ENCODE results near the gene GPAT2. TPM values are rescaled to one million over a fixed set of nuclear protein-coding genes. Genes with fewer than 3 reads are reported as not detected.
"Not testable (repeated sequence)": the region's sequence is repeated elsewhere in the genome, so short reads cannot be mapped to it uniquely, and the experiment has no call there.

Gene GPAT2
- total RNA-seq, 2 experiments from 2014 or later = 12.6 to 14.4 TPM

DNA sequence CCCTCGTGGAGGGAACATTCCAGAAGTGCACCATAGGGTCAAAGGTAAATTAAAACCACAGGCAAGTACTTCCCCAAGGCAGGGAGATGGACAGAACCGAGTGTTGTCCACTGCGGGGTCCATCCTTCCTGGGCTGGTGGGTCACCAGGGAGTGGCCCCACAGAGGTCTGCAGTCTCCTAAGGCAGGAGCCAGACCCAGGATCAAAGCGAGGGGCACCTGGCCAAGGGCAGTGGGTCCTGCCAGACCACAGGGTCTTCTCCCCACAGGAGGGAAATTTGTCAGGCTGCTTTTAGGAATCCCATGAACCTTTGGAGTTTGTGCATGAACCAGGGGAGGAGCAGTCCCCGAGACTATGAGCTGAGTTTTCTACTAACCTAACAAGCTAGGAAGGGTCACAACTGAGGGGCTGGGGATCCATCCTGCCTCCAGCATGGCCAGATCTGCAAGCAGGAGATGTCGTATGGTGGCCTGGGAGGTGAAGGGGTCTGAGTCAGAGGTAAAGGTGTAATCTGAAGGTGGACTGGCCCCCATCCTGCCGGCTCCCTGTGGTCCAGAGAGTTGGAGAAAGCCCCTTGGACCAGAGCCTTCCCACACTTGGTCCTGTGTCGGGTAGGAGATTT, 26.6 kb upstream of the GPAT2 start:
- CTCF ChIA-PET; H3K27ac Mint-ChIP-seq; intact Hi-C loops (cut with micrococcal nuclease); H3K4me3 Mint-ChIP-seq; DNase-seq; H3K9me3 Mint-ChIP-seq; H3K27me3 Mint-ChIP-seq (ENCODE audit: low read depth); H3K36me3 Mint-ChIP-seq (ENCODE audit: low read depth); H3K4me1 Mint-ChIP-seq (ENCODE audit: low read depth): not testable (repeated sequence)

DNA sequence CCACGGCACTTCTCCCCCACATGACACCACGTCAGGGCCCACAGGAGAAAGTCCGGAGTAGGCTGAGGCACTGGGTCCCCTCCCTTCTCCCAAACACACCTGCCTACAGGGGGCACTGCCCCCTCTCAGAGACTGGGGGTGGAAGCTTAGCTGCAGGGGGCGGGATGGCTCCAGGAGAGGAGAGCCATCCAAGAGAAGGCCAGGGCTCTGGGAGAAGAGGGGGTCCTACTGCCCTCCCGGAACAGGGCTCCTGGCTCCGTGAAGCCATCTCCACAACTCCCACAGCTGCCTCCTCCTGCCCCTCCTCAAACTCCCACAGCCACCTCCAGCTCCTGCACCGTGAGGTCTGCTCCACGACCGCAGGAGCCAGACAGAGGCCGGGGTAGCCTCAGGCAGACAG, 25.6 kb upstream of the GPAT2 start:
- H3K27me3 Mint-ChIP-seq (ENCODE audit: low read depth); H3K36me3 Mint-ChIP-seq (ENCODE audit: low read depth); intact Hi-C loops (cut with micrococcal nuclease); H3K4me1 Mint-ChIP-seq (ENCODE audit: low read depth); H3K27ac Mint-ChIP-seq; H3K4me3 Mint-ChIP-seq; H3K9me3 Mint-ChIP-seq; CTCF ChIA-PET; DNase-seq: not testable (repeated sequence)

DNA sequence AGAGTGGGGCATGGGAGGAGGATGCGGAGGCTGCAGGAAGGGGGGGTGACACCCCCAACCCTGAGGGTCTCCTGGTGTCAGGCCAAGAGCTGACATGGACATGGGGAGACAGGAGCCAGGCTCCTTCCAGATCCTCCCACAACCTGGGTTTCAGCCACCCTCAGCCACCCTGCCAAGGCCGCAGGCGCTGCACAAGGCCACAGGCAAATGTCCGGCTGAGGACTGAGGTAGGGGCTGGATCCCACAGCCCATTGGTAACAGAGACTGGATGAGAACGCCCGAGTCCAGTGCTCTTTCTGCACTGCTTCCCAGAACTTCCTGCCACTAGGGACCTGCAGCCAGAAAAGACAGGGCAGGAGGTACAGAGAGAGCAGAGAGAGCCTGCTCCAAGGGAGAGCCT, 24.7 kb upstream of the GPAT2 start:
- DNase-seq; H3K9me3 Mint-ChIP-seq; H3K4me3 Mint-ChIP-seq; intact Hi-C loops (cut with micrococcal nuclease); CTCF ChIA-PET; H3K27ac Mint-ChIP-seq; H3K27me3 Mint-ChIP-seq (ENCODE audit: low read depth); H3K36me3 Mint-ChIP-seq (ENCODE audit: low read depth); H3K4me1 Mint-ChIP-seq (ENCODE audit: low read depth): not testable (repeated sequence)

DNA sequence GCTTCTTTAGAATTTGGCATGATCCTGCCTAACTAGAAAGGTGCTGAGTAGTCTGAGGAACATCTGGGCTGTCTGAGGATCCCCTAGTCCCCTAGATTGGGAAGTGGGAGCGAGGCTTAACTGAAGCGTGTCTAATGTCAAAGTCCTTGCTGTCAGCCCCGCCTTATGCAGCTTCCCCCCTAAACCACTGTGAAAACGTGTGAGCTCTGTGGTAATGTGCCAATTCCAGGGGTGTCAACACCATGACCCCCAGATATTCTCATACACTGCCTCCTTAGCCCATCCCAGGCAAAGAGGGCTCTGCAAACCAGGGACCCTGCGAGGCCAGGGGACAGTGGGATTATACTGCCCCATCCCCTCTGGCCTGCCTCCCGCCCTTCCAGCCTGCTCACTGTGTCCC, 21.1 kb upstream of the GPAT2 start:
- H3K9me3 Mint-ChIP-seq; DNase-seq; H3K27me3 Mint-ChIP-seq (ENCODE audit: low read depth); CTCF ChIA-PET; H3K4me1 Mint-ChIP-seq (ENCODE audit: low read depth); intact Hi-C loops (cut with micrococcal nuclease); H3K4me3 Mint-ChIP-seq; H3K36me3 Mint-ChIP-seq (ENCODE audit: low read depth); H3K27ac Mint-ChIP-seq: not testable (repeated sequence)

DNA sequence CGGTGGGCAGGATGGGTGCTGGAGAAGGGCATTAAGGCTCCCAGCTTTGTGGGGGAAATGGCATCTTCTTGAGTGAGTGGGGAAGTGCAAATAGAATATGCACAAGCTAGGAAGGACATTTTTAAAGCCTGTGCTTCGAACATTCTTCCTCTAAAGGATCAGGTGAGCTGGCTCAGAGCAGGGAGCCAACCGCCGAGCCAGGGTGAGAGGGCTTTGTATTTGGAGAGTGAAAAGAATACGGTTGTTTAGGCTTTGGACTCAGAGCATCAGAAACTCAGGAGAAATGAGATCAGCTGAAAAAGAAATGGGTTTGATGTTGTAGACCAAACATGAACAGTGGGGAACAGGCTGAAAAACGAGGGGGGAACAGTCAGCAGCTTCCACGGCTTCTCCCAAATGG, 19.8 kb upstream of the GPAT2 start:
- intact Hi-C loops (cut with micrococcal nuclease); H3K9me3 Mint-ChIP-seq; H3K4me1 Mint-ChIP-seq (ENCODE audit: low read depth); H3K27ac Mint-ChIP-seq; H3K27me3 Mint-ChIP-seq (ENCODE audit: low read depth); CTCF ChIA-PET; DNase-seq; H3K36me3 Mint-ChIP-seq (ENCODE audit: low read depth); H3K4me3 Mint-ChIP-seq: not testable (repeated sequence)

DNA sequence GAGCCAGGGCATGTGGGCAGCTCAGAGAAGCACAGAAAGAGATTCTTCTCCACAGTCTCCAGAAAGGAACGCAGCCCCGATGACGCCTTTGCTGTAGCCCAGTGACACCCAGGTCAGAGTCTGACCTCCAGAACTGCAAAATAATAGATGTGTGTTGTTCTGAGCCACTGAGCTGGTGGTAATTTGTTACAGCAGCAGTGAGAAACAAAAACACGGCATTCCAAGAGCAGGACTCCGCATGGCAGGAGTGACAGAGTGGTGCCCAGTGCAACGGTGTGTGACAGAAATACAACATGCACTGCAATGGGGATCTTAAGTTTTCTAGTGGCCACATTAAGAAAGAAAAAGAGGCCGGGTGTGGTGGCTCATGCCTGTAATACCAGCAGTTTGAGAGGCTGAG, 18.7 kb upstream of the GPAT2 start:
- DNase-seq; H3K36me3 Mint-ChIP-seq (ENCODE audit: low read depth); H3K4me3 Mint-ChIP-seq; H3K9me3 Mint-ChIP-seq; H3K27ac Mint-ChIP-seq; CTCF ChIA-PET; H3K4me1 Mint-ChIP-seq (ENCODE audit: low read depth); intact Hi-C loops (cut with micrococcal nuclease); H3K27me3 Mint-ChIP-seq (ENCODE audit: low read depth): not testable (repeated sequence)

DNA sequence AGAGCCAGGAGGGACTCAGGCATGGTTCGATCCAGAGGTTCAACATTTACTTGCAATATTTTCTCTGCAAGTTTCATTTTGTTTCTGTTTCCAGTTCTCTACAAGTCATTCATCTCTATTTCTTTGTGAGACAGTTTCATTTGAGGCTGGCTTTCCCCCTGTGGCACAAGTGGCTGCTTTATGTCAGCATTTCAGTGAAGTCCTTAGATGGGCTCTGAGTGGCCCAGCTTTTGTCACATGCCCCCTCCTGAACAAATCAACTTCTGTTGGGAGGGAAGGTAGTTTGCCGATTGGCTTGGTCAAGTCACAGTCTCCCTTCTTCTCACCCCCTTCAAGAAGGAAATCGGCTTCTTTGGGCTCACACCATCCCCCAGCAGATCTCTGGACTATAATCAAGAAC, 17.9 kb upstream of the GPAT2 start:
- H3K4me1 Mint-ChIP-seq (ENCODE audit: low read depth); CTCF ChIA-PET; H3K27me3 Mint-ChIP-seq (ENCODE audit: low read depth); H3K9me3 Mint-ChIP-seq; intact Hi-C loops (cut with micrococcal nuclease); H3K27ac Mint-ChIP-seq; H3K4me3 Mint-ChIP-seq; H3K36me3 Mint-ChIP-seq (ENCODE audit: low read depth); DNase-seq: not testable (repeated sequence)

DNA sequence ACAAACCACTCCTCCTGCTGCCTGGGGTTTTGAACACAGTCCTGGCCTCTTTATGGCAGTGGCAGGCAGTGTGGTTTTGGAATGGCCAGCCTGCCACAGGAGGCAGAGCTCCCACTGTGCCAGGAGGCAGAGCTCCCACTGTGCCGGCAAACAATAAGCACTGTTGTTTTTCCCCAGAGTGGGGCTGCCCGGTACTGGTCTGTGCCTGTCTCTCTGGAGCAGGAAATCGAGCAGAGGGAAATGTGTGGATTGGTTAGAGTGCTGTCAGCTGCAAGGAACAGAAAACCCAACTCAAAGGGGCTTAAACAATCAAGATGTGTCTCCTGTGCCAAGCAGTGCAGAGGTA, 15.2 kb upstream of the GPAT2 start:
- H3K36me3 Mint-ChIP-seq (ENCODE audit: low read depth); H3K9me3 Mint-ChIP-seq; H3K27me3 Mint-ChIP-seq (ENCODE audit: low read depth); H3K27ac Mint-ChIP-seq; intact Hi-C loops (cut with micrococcal nuclease); H3K4me1 Mint-ChIP-seq (ENCODE audit: low read depth); CTCF ChIA-PET; DNase-seq; H3K4me3 Mint-ChIP-seq: not testable (repeated sequence)

DNA sequence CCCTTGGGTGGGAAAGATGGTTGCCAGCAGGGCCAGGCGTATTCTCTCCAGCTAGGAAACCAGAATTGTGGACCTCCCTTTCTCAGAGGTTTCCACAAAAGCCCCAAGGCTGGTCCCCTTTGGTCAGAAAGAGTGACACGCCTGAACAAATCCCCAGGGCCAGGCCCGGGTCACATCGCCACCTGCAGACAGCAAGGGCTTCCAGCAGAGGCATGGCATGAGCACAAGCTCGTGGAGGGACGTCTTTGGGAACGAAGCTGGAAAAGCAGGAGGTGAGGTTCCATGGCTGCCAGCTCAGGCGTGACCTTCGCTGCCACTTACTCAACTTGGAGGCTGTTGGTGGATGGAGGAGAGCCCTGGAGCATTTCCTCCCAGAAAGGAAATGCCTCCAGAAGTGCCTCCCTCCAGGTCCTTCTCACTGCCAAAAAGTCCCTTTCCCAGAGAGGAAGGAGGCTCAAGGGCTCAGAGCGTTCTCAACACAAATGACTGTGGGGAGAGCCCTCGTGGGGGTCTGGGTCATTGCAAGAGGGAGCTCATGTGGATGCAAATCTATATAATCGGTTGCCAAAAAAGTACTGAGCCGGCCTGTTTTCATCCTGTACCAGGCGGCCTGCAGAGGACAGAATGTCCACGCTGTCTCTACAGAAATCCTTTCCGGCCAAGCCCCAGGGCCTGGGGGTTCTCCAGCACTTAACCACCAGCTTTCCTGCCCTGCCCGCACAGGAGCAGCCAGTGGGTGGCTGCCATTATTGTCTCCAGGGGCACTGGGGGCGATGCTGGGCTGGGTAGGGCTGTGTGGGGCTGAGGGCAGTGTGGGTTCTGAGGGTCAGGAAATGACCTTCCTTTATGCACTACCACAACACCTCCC, 14.6 kb upstream of the GPAT2 start:
- H3K4me3 Mint-ChIP-seq; H3K27me3 Mint-ChIP-seq (ENCODE audit: low read depth); H3K36me3 Mint-ChIP-seq (ENCODE audit: low read depth); H3K27ac Mint-ChIP-seq; DNase-seq; intact Hi-C loops (cut with micrococcal nuclease); CTCF ChIA-PET; H3K9me3 Mint-ChIP-seq; H3K4me1 Mint-ChIP-seq (ENCODE audit: low read depth): not testable (repeated sequence)

DNA sequence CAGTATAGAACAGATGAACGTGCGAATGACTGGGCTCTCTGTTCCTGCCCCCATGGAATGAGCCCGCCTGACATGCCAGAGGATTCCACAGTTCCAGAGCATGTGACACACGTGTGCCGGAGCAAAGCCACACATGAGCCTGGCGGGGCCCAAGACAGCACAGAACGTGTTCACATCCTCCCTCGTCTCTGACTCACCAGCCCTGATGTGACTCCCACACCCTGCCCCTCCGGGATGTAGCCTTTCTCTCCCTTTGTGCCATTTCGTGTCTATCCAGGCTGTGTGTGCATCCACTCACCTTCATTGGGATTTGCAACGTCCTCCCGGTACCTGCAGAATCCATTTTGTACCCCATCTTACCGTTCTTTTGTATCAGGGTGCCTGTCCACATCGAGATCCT, 838 bp upstream of the GPAT2 start:
- H3K9me3 Mint-ChIP-seq; intact Hi-C loops (cut with micrococcal nuclease); CTCF ChIA-PET; H3K4me3 Mint-ChIP-seq; DNase-seq; H3K27ac Mint-ChIP-seq; H3K36me3 Mint-ChIP-seq (ENCODE audit: low read depth); H3K4me1 Mint-ChIP-seq (ENCODE audit: low read depth); H3K27me3 Mint-ChIP-seq (ENCODE audit: low read depth): not testable (repeated sequence)

DNA sequence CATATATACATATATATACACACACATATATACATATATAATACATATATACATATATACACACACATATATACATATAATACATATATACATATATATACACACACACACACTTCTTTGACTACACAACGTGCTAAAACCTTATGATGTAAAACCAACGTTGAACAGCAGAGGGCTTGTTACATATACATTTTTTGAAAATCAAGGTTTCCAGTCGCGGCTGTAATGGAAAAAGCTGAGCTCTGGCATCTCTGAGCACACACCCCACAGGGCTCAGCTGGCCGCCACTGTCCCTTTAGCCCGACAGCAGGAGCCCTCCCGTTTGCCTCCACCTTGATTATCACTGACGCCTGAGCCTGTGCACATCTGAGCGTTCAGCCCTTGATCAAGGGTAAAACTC, 719 bp downstream of the GPAT2 start:
- H3K27me3 Mint-ChIP-seq (ENCODE audit: low read depth); H3K4me1 Mint-ChIP-seq (ENCODE audit: low read depth); CTCF ChIA-PET; intact Hi-C loops (cut with micrococcal nuclease); H3K4me3 Mint-ChIP-seq; H3K36me3 Mint-ChIP-seq (ENCODE audit: low read depth); DNase-seq; H3K27ac Mint-ChIP-seq; H3K9me3 Mint-ChIP-seq: not testable (repeated sequence)

DNA sequence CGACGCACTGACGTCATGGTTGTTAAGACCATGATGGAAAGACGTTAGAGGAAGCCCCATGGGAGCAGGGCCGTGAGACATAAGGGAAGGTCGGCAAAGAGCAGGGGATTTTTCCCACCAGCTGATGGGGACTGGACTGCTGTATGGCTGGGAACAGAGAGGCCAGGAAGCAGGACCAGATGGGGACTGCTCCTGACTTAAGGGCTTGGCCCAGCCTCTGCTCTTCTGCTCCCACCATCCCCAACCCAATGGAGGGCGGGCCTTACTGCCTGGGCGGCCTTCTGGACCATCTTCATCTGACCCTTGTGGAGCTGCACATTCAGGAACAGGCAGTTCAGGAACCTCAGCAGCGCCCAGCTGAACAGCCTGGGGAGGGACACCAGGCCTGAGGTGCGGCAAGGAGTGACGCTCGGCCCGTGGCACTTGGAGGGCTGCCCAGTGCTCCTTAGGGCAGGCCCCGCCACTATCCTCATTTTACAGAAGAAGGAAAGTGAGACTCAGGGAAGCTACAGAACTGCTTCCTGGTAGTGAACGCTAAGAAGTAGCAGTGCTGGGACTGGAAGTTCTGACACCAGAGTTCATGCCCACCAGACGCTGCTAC, 6.9 kb downstream of the GPAT2 start:
- H3K4me1 Mint-ChIP-seq (ENCODE audit: low read depth); H3K4me3 Mint-ChIP-seq; CTCF ChIA-PET; H3K27ac Mint-ChIP-seq; H3K36me3 Mint-ChIP-seq (ENCODE audit: low read depth); H3K27me3 Mint-ChIP-seq (ENCODE audit: low read depth); H3K9me3 Mint-ChIP-seq; DNase-seq: not testable (repeated sequence)
- intact Hi-C loops (cut with micrococcal nuclease) = loop anchor here (10.0 kb wide), 1 partner anchor 237 kb away; the partner anchor contains the start of genes CIAO1 and TMEM127

DNA sequence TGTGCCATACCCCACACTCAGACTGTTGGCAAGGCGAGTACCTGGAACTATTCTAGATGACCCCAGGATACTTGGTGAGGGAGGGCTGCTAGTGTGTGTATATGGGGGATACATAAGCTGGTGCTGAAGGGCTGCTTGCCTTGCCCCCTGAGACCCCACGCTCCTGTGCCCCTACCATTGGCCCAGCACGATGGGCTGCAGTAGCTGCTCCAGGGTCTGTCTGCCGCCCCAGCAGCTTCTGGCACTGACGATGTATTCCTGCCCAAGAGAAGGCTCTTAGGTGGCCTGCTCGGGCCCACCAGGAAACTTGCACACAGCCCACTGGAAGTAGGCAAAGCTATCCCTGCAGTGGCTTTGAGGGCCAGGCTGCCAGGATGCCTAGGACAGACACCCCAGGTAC, 9.0 kb downstream of the GPAT2 start:
- H3K4me1 Mint-ChIP-seq (ENCODE audit: low read depth); H3K36me3 Mint-ChIP-seq (ENCODE audit: low read depth); H3K27ac Mint-ChIP-seq; H3K9me3 Mint-ChIP-seq; H3K4me3 Mint-ChIP-seq; DNase-seq; H3K27me3 Mint-ChIP-seq (ENCODE audit: low read depth): not testable (repeated sequence)
- intact Hi-C loops (cut with micrococcal nuclease) = loop anchor here (10.0 kb wide), 1 partner anchor 239 kb away; the partner anchor contains the start of genes CIAO1 and TMEM127
- CTCF ChIA-PET = interaction anchor here (4.6 kb wide), 1 partner anchor 92 kb away, joined by 35 read pairs; the partner anchor contains the start of gene ADRA2B

All from activated naive CD4-positive, alpha-beta T cell treated with anti-CD3 and anti-CD28 coated beads for 36 hours (primary cell).